ENCODE data around the gene CMPK2.

CMPK2 gene

GRCh38 chr2:6800553-6800952, 65.2 kb downstream of the CMPK2 start:
- DNase-seq, result no peak
